RWPE1 (cell line): ENCODE measurements around the gene MUC4.
A peak's percentile ranks its signal among the peaks of the same experiment; 100 is the strongest.
"Not testable (repeated sequence)": the region's sequence is repeated elsewhere in the genome, so short reads cannot be mapped to it uniquely, and the experiment has no call there.

Experiments
- CTCF ChIA-PET: fragments of 350-600 bp; sonication (Branson Sonifier 250); formaldehyde crosslinking; extraction: SDS; loops from one replicate; lab custom pipeline; 2021; lab: Yijun Ruan, JAX
- POLR2A ChIA-PET: fragments of 400-600 bp; formaldehyde crosslinking; extraction: SDS; loops from one replicate; lab custom pipeline; 2020; ENCODE audit warnings: antibody characterized with exemption; ENCODE audit not compliant: low non-redundant PET; lab: Yijun Ruan, JAX
- DNase-seq: peaks from one replicate; pipeline ENCODE4 v3.0.0; 2012; ENCODE audit warnings: low spot score
- H3K27ac ChIP-seq: fragments of 450-650 bp; 2 replicates; pipeline ENCODE4 v1.5.1; 2017
- CTCF ChIP-seq: fragments of 450-650 bp; conservative IDR thresholded peaks from 2 replicates; pipeline ENCODE4 v1.5.1; 2017; ENCODE audit warnings: low read depth, mild to moderate bottlenecking

The MUC4 gene

GRCh38 chr3:195727606-195728195 is 84.0 kb downstream of the MUC4 start:
- CTCF ChIA-PET, result interaction anchor here (0.6 kb wide), 1 partner anchor 102 kb away, joined by 3 read pairs; no protein-coding TSS in a partner anchor
- DNase-seq, result no peak
- POLR2A ChIA-PET, result no interaction called here

GRCh38 chr3:195725916-195726740 is 85.6 kb downstream of the MUC4 start:
- H3K27ac ChIP-seq, POLR2A ChIA-PET, CTCF ChIA-PET, DNase-seq: not testable (repeated sequence)

More at GRCh38 chr3:195727606-195728195, 84.0 kb downstream of the MUC4 start:
- no peak for TF ChIP-seq CTCF
- no peak overlapping the region for H3K27ac ChIP-seq

- CTCF ChIA-PET, DNase-seq, POLR2A ChIA-PET, H3K27ac ChIP-seq: not testable (repeated sequence)
These were observed 87.4 kb downstream of the MUC4 start for GRCh38 chr3:195724363-195724762.

- CTCF ChIA-PET, POLR2A ChIA-PET, DNase-seq: not testable (repeated sequence)
These were observed 88.8 kb downstream of the MUC4 start for GRCh38 chr3:195722996-195723345.

GRCh38 chr3:195722139-195722995 is 89.4 kb downstream of the MUC4 start:
- CTCF ChIA-PET, result interaction anchor here (0.6 kb wide), 1 partner anchor 103 kb away, joined by 4 read pairs; no protein-coding TSS in a partner anchor
- DNase-seq, H3K27ac ChIP-seq, POLR2A ChIA-PET: not testable (repeated sequence)

More at GRCh38 chr3:195722996-195723345, 88.8 kb downstream of the MUC4 start:
- H3K27ac ChIP-seq, result not testable (repeated sequence)

- CTCF ChIA-PET, H3K27ac ChIP-seq, DNase-seq: not testable (repeated sequence)
- POLR2A ChIA-PET, result interaction anchor here (0.6 kb wide), 1 partner anchor 198 kb away, joined by 4 read pairs; no protein-coding TSS in a partner anchor
These were observed 90.8 kb downstream of the MUC4 start, which contains the start of gene MUC20 for GRCh38 chr3:195720831-195721506. Gene MUC20, plus strand, starts transcription at chr3:195720978. Its CDS starts 30 bp downstream, at chr3:195721008.

GRCh38 chr3:195719514-195720254 is 92.0 kb downstream of the MUC4 start:
- peak; percentile 38 for DNase-seq
- ChIA-PET CTCF (interaction anchor here (1.2 kb wide), 1 partner anchor 130 kb away, joined by 7 read pairs; no protein-coding TSS in a partner anchor), POLR2A (interaction anchor here (0.6 kb wide), 1 partner anchor 354 kb away, joined by 3 read pairs; no protein-coding TSS in a partner anchor)
- H3K27ac ChIP-seq, result not testable (repeated sequence)

- ChIA-PET POLR2A (interaction anchor here (0.6 kb wide), 1 partner anchor 152 kb away, joined by 3 read pairs; no protein-coding TSS in a partner anchor), CTCF (no interaction called here)
- no peak for TF ChIP-seq CTCF
- no peak overlapping the region for H3K27ac ChIP-seq
- no peak for DNase-seq
These were observed 93.2 kb downstream of the MUC4 start for GRCh38 chr3:195718477-195718984.
